ENCODE results near the gene HYI. TPM values are rescaled to one million over a fixed set of nuclear protein-coding genes. Genes with fewer than 3 reads are reported as not detected.

HYI gene
- total and polyA plus RNA-seq, 8 donors, result 24.4 to 173 (median 59.6) TPM

- no peaks in the 10 kb centered on the region for H3K4me1 ChIP-seq
- WGBS, 5 donors, result 94 to 100% (median 95%) methylated on average over 6 of the region's 6 CpGs
- DNase-seq, result no peak
These were observed 32.3 kb downstream of the HYI start for GRCh38 chr1:43421396-43421795.

DNA sequence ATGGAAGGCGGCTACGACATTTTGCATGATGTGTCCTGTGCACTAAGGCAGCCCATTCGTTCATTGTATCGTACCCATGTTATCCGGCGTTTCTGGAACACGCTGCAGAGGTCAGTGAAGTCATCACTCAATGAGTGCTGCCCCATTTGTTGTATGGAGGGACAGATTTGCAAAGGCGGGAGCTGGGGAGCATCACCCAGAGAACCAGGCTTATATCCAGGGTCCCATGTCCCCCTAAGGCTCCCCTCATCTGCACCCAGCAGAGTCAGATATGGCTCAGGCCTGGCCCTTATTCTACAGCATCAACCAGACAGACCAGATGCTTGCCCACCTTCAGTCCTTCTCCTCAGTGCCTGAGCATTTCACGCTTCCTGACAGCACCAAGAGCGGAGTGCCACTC is 32.9 kb downstream of the HYI start:
- Histone ChIP-seq H3K9me3 (no peaks in the 10 kb centered on the region), H3K36me3 (peaks cover 85 to 100% (median 99%) of the 10 kb centered on the region in 4 donors), H3K4me3 (no peak overlapping the region), H3K27ac (no peak overlapping the region), H3K4me1 (no peaks in the 10 kb centered on the region), H3K27me3 (no peaks in the 10 kb centered on the region)
- WGBS, 5 donors, result 94 to 98% (median 97%) methylated on average over 9 to 10 of the region's 10 CpGs
- TF ChIP-seq POLR2AphosphoS5 (IDR thresholded peaks at IDR 0.05), result no peak
- intact Hi-C loops (cut with DNase I; ENCODE audit: low total_unique reads), result no loop called here
- DNase-seq, result no peak

More at GRCh38 chr1:43421396-43421795, 32.3 kb downstream of the HYI start:
- no peaks in the 10 kb centered on the region for H3K9me3 ChIP-seq
- TF ChIP-seq POLR2A (IDR thresholded peaks at IDR 0.05), result no peak
- no peak for TF ChIP-seq POLR2AphosphoS5 (IDR thresholded peaks at IDR 0.05)
- no peak for TF ChIP-seq CTCF (IDR thresholded peaks at IDR 0.05)
- TF ChIP-seq EP300 (IDR thresholded peaks at IDR 0.05), result no peak
- H3K4me3 ChIP-seq, result no peak overlapping the region
- H3K36me3 ChIP-seq, result peaks cover 85 to 100% (median 99%) of the 10 kb centered on the region in 4 donors
- no peaks in the 10 kb centered on the region for H3K27me3 ChIP-seq
- intact Hi-C loops (cut with DNase I; ENCODE audit: low total_unique reads), result no loop called here
- no peak overlapping the region for H3K27ac ChIP-seq

- TF ChIP-seq POLR2AphosphoS5 (IDR thresholded peaks at IDR 0.05) (no peak), CTCF (IDR thresholded peaks at IDR 0.05) (no peak), POLR2A (IDR thresholded peaks at IDR 0.05) (no peak), EP300 (IDR thresholded peaks at IDR 0.05) (no peak)
- intact Hi-C loops (cut with DNase I; ENCODE audit: low total_unique reads), result loop anchor here (10.0 kb wide), 1 partner anchor 195 kb away; no protein-coding TSS in a partner anchor
- Histone ChIP-seq H3K9me3 (no peaks in the 10 kb centered on the region), H3K4me3 (no peak overlapping the region), H3K27ac (no peak overlapping the region), H3K36me3 (peaks cover 78 to 100% (median 98%) of the 10 kb centered on the region in 4 donors), H3K4me1 (no peaks in the 10 kb centered on the region), H3K27me3 (no peaks in the 10 kb centered on the region)
- no peak for DNase-seq
- 94 to 97% (median 95%) methylated on average over 13 of the region's 13 CpGs for WGBS, 5 donors
These were observed 33.9 kb downstream of the HYI start for GRCh38 chr1:43419627-43420425.

DNA sequence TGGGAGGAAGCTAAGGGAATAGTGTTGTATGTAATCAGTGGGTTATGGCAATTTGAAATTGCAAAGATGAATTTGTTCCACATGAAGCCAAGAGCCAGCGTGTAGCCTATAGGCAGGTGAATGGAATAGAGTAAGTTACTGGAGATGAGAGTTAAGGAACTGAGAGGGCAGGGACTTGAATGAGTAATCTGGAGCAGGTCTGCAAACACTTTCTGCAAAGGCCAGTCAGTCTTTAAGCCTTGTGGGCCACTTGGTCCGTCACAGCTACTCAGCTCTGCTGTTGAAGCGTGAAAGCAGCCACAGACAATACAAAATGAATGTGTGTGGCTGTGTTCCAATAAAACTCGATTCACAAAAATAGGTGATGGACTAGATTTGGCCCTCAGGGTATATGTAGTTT is 34.9 kb downstream of the HYI start:
- no peak overlapping the region for H3K4me3 ChIP-seq
- H3K27me3 ChIP-seq, result no peaks in the 10 kb centered on the region
- no peaks in the 10 kb centered on the region for H3K9me3 ChIP-seq
- no peaks in the 10 kb centered on the region for H3K4me1 ChIP-seq
- no peak overlapping the region for H3K27ac ChIP-seq
- intact Hi-C loops (cut with DNase I; ENCODE audit: low total_unique reads), result loop anchor here (10.0 kb wide), 1 partner anchor 194 kb away; no protein-coding TSS in a partner anchor
- WGBS, 5 donors, result 82 to 90% (median 89%) methylated on average over 4 of the region's 4 CpGs
- peaks cover 69 to 91% (median 90%) of the 10 kb centered on the region in 4 donors for H3K36me3 ChIP-seq
- no peak for TF ChIP-seq POLR2A (IDR thresholded peaks at IDR 0.05)
- no peak for TF ChIP-seq EP300 (IDR thresholded peaks at IDR 0.05)
- no peak for TF ChIP-seq CTCF (IDR thresholded peaks at IDR 0.05)
- no peak for TF ChIP-seq POLR2AphosphoS5 (IDR thresholded peaks at IDR 0.05)
- no peak for DNase-seq

DNA sequence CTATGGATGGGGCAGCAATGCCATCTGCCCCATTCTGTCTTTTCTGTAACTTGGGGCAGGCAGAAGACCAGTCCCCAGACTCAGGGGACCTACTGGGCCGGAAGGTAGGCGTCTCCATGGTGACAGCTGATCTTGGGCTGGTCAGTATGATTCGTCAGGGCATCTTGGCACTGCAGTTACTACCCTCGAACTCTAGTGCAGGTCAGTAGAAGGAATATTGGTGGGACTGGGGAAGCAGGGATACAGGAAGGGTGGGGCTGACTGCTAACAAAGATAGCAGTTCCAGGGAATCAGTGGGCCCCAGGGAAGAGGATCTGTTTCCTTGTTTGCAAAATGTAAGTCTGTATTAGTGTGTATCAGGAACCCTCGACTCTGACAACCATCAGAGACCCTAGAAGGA is 37.8 kb downstream of the HYI start:
- Histone ChIP-seq H3K27me3 (no peaks in the 10 kb centered on the region), H3K4me1 (no peaks in the 10 kb centered on the region), H3K4me3 (no peak overlapping the region), H3K9me3 (no peaks in the 10 kb centered on the region), H3K27ac (no peak overlapping the region), H3K36me3 (peaks cover 46 to 73% (median 69%) of the 10 kb centered on the region in 4 donors)
- TF ChIP-seq CTCF (IDR thresholded peaks at IDR 0.05) (no peak), POLR2AphosphoS5 (IDR thresholded peaks at IDR 0.05) (no peak), EP300 (IDR thresholded peaks at IDR 0.05) (no peak), POLR2A (IDR thresholded peaks at IDR 0.05) (no peak)
- intact Hi-C loops (cut with DNase I; ENCODE audit: low total_unique reads), result loop anchor here (10.0 kb wide), 1 partner anchor 191 kb away; no protein-coding TSS in a partner anchor
- DNase-seq, result no peak
- WGBS, 5 donors, result 63 to 76% (median 65%) methylated on average over 5 of the region's 5 CpGs
